Measurements from ENCODE around the gene NFIL3. TPM values are rescaled to one million over a fixed set of nuclear protein-coding genes. Genes with fewer than 3 reads are reported as not detected.

The NFIL3 gene
- total RNA-seq, 1 donor: 18.1 TPM

- no peak for DNase-seq (ENCODE audit: low read depth)
- TF ChIP-seq, protein P1, sequence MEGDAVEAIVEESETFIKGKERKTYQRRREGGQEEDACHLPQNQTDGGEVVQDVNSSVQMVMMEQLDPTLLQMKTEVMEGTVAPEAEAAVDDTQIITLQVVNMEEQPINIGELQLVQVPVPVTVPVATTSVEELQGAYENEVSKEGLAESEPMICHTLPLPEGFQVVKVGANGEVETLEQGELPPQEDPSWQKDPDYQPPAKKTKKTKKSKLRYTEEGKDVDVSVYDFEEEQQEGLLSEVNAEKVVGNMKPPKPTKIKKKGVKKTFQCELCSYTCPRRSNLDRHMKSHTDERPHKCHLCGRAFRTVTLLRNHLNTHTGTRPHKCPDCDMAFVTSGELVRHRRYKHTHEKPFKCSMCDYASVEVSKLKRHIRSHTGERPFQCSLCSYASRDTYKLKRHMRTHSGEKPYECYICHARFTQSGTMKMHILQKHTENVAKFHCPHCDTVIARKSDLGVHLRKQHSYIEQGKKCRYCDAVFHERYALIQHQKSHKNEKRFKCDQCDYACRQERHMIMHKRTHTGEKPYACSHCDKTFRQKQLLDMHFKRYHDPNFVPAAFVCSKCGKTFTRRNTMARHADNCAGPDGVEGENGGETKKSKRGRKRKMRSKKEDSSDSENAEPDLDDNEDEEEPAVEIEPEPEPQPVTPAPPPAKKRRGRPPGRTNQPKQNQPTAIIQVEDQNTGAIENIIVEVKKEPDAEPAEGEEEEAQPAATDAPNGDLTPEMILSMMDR (IDR thresholded peaks at IDR 0.05; ENCODE audit: insufficient read depth, low read depth, low read length): no peak
- H3K4me3 ChIP-seq (ENCODE audit: low read depth, low read length): no peak overlapping the region
Observed at GRCh38 chr9:91443994-91444392, 20.4 kb upstream of the NFIL3 start.

GRCh38 chr9:91443321-91443993 is 19.8 kb upstream of the NFIL3 start:
- TF ChIP-seq, protein P1 (IDR thresholded peaks at IDR 0.05; ENCODE audit: insufficient read depth, low read depth, low read length): no peak
- no peak for DNase-seq (ENCODE audit: low read depth)
- H3K4me3 ChIP-seq (ENCODE audit: low read depth, low read length): no peak overlapping the region

GRCh38 chr9:91436841-91437240 is 13.2 kb upstream of the NFIL3 start:
- TF ChIP-seq, protein P1 (IDR thresholded peaks at IDR 0.05; ENCODE audit: insufficient read depth, low read depth, low read length): no peak
- DNase-seq (ENCODE audit: low read depth): no peak
- H3K4me3 ChIP-seq (ENCODE audit: low read depth, low read length): no peak overlapping the region

- no peak overlapping the region for H3K4me3 ChIP-seq (ENCODE audit: low read depth, low read length)
- TF ChIP-seq, protein P1 (IDR thresholded peaks at IDR 0.05; ENCODE audit: insufficient read depth, low read depth, low read length): peak; percentile 65
- peak; percentile 86 for DNase-seq (ENCODE audit: low read depth)
Observed at GRCh38 chr9:91433180-91433579, 9.5 kb upstream of the NFIL3 start.

DNA sequence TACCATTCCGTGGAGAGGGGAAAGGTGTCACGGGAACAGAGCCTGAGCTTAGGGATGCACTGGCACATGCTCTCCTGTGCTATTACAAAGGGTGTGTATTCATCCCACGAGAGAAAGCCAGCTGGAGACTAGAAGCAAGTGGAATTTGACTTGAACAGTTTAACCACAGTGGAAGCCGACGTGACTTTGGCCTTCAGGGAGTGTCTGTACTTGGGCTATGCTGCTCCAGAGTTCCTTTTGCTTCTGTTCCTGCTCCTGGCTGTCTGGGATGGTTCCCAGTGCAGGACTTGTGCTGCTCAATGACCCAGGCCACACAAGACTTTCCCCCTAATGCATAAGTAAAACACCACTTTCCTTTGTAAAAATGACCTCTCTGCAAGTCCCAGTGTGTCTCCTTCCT is 7.9 kb upstream of the NFIL3 start:
- TF ChIP-seq, protein P1 (IDR thresholded peaks at IDR 0.05; ENCODE audit: insufficient read depth, low read depth, low read length): no peak
- H3K4me3 ChIP-seq (ENCODE audit: low read depth, low read length): no peak overlapping the region
- DNase-seq (ENCODE audit: low read depth): no peak

DNA sequence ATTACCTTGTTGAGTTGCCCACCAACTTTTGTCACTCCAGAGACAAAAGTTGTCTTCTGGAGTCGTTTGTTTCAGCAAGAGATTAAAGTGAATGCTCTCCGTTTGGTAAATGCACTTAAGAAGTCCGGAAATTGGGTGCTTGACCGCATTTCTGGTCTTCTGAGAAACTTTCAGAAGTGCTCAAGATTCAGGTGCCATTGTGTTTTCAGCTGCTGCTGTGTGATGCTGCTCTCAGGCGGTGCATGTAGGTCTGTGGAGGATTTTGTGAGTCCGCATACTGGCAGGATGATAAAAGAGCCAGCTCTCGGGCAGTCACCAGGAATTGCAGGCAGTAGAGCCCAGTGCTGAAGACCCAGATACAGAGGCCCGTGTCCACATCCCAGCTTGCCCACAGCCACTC is 5.9 kb upstream of the NFIL3 start:
- DNase-seq (ENCODE audit: low read depth): no peak
- TF ChIP-seq, protein P1 (IDR thresholded peaks at IDR 0.05; ENCODE audit: insufficient read depth, low read depth, low read length): no peak
- no peak overlapping the region for H3K4me3 ChIP-seq (ENCODE audit: low read depth, low read length)

- DNase-seq (ENCODE audit: low read depth): peak; percentile 84
- H3K4me3 ChIP-seq (ENCODE audit: low read depth, low read length): no peak overlapping the region
- TF ChIP-seq, protein P1 (IDR thresholded peaks at IDR 0.05; ENCODE audit: insufficient read depth, low read depth, low read length): no peak
Observed at GRCh38 chr9:91428927-91429351, 5.3 kb upstream of the NFIL3 start.

All from fibroblast of villous mesenchyme (primary cell).